Mucosa of descending colon (tissue), 3 donors: ENCODE measurements around the gene SATL1. TPM values are rescaled to one million over a fixed set of nuclear protein-coding genes. Genes with fewer than 3 reads are reported as not detected.

ENCODE experiments used
- ATAC-seq: fragments of 200-7000 bp; cut with Tn5 transposase; one replicate; pipeline ENCODE4 v1.9.1; 2020; ENCODE audit warnings: mild to moderate bottlenecking, moderate library complexity
- DNase-seq, 3 donors: peaks; one replicate each; pipeline ENCODE4 v3.0.0-alpha.2; 2020
- H3K36me3 ChIP-seq: fragments of 200-600 bp; one replicate; pipeline ENCODE4 v1.8.0; 2021; ENCODE audit warnings: low read depth, mild to moderate bottlenecking
- H3K4me1 ChIP-seq: fragments of 200-600 bp; one replicate; pipeline ENCODE4 v1.8.0; 2021; ENCODE audit warnings: low read depth, mild to moderate bottlenecking
- H3K4me3 ChIP-seq: fragments of 200-600 bp; one replicate; pipeline ENCODE4 v1.8.0; 2021; ENCODE audit warnings: mild to moderate bottlenecking
- H3K9me3 ChIP-seq: fragments of 200-600 bp; one replicate; pipeline ENCODE4 v1.8.0; 2021; ENCODE audit warnings: mild to moderate bottlenecking
- intact Hi-C, 2 donors: fragments of 100-400 bp; cut with DNase I in 1 of 2; cut with micrococcal nuclease in 1 of 2; formaldehyde crosslinking; loops; one replicate each; pipeline versions ENCODE4 v1.11.0 to v1.11.1; 2022; cut with DNase I, micrococcal nuclease
- total RNA-seq, 3 donors: library from RNA; stranded (reverse); fragmentation: NEBNext Ultra II Directional in 2 of 3; extraction: Animal tissue kit (Norgen Biotek cat#: 25700) in 2 of 3; gene quantifications; one replicate each; pipeline versions ENCODE4 v1.2.1 to v1.2.4, GENCODE V29; 2021 to 2023
- TF ChIP-seq, protein P1 (sequence below): fragments of 200-600 bp; IDR thresholded peaks from one replicate; pipeline ENCODE4 v1.8.0; 2022; ENCODE audit warnings: antibody characterized with exemption, mild to moderate bottlenecking
- donor health status: DM: no; HTN: no; CAD: no; lungs with moderate emphysema.
- donor health status: DM: no; HTN: no; CAD: no.
- donor health status: DM: no; HTN: yes; CAD: no.

The SATL1 gene
- total RNA-seq, 3 donors from 2014 or later, result 0.19 TPM; not detected in 2

DNA sequence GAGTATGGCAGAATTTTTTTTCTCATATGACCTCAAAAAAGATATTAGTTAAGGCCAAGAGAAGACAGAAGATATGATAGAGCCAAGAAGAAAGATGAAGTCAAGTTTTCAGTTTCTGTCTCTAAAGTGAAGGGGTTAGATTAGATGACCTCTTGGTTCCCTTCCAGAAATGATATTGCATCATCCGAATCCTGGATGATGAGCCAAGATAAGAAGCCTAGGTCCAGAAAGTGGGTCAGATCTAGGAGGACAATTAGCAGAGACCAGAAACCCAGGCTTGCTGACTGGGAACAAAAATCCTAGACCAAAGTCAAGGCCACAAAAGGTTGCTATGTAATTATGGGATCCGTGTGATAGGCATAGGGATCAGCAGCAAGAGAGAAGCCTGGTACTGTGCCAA lies 20.2 kb downstream of the SATL1 start:
- ATAC-seq, result no peak

DNA sequence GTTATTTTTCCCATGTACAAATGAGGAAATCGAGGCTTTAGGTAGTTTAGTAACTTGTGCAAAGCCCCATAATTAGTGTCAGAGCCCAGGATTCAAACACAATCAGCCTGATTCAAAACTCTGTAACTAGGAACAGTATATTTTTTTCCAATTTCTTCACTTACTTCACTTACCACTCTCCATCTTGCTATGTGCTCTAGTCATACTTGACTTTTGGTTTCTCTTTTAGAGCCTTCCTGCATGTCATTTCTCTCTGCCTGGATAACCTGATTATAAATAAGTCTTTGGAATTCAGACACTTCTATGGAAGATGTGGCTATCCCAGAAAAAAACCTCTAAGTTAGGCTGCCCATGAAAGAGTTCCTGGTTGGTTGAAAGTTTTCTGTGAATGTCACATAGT lies 22.2 kb downstream of the SATL1 start:
- ATAC-seq (no peak), DNase-seq (no peak)
- Histone ChIP-seq H3K4me3 (no peak overlapping the region), H3K9me3 (no peaks in the 10 kb centered on the region), H3K4me1 (no peaks in the 10 kb centered on the region), H3K36me3 (no peaks in the 10 kb centered on the region)
- TF ChIP-seq, protein P1, sequence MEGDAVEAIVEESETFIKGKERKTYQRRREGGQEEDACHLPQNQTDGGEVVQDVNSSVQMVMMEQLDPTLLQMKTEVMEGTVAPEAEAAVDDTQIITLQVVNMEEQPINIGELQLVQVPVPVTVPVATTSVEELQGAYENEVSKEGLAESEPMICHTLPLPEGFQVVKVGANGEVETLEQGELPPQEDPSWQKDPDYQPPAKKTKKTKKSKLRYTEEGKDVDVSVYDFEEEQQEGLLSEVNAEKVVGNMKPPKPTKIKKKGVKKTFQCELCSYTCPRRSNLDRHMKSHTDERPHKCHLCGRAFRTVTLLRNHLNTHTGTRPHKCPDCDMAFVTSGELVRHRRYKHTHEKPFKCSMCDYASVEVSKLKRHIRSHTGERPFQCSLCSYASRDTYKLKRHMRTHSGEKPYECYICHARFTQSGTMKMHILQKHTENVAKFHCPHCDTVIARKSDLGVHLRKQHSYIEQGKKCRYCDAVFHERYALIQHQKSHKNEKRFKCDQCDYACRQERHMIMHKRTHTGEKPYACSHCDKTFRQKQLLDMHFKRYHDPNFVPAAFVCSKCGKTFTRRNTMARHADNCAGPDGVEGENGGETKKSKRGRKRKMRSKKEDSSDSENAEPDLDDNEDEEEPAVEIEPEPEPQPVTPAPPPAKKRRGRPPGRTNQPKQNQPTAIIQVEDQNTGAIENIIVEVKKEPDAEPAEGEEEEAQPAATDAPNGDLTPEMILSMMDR, result no peak
- intact Hi-C loops, result no loop called here

More for the DNA sequence above, 20.2 kb downstream of the SATL1 start:
- no peaks in the 10 kb centered on the region for H3K4me1 ChIP-seq
- H3K9me3 ChIP-seq, result no peaks in the 10 kb centered on the region
- DNase-seq, result no peak
- intact Hi-C loops, result no loop called here
- H3K36me3 ChIP-seq, result no peaks in the 10 kb centered on the region
- TF ChIP-seq, protein P1, result no peak
- no peak overlapping the region for H3K4me3 ChIP-seq

DNA sequence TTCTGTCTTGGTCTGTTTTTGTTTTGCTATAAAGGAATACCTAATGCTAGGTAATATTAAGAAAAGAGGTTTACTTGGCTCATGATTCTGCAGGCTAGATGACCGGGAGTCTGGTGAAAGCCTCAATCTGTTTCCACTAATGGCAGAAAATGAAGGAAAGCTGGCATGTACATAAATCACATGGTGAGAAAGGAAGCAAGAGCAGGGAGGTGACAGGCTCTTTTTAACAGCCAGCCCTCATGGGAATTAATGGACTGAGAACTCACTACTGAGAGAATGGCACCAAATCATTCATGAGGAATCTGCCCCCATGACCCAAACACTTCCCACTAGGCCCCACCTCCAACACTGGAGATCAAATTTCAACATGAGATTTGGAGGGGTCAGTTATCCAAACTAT lies 27.6 kb downstream of the SATL1 start:
- DNase-seq, result no peak
- no peak overlapping the region for H3K4me3 ChIP-seq
- intact Hi-C loops, result no loop called here
- H3K9me3 ChIP-seq, result no peaks in the 10 kb centered on the region
- H3K36me3 ChIP-seq, result no peaks in the 10 kb centered on the region
- TF ChIP-seq, protein P1, result no peak
- no peak for ATAC-seq
- no peaks in the 10 kb centered on the region for H3K4me1 ChIP-seq

DNA sequence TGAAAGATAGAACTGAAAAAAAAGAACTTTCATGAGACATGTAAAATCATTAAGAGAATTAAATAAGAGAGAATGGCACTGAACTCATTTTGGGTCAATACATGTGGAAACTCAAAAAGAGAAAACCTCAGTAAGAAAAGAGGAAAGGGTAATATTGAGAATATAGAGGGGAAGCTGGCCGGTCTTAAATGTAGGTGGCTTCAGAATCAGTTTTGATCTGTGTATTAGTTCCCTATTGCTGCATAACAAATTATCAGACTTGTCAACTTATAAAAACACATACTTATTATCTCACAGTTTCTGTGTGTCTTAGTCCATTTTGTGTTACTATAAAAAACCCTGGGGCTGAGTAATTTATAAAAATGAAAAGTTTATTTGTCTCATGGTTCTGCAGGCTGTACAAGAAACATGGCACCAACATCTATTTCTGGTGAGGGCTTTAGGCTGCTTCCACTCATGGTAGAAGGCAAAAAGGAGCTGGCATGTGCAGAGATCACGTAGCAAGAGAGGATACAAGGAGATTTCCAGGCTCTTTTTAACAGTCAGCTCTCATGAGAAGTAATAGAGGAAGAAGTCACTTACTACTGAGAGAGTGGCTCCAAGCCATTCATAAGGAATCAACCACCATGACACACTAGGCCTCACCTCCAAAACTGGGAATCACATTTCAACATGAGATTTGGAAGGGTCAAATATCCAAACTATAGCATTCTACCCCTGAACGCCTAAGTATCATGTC lies 29.6 kb downstream of the SATL1 start:
- no peaks in the 10 kb centered on the region for H3K36me3 ChIP-seq
- H3K9me3 ChIP-seq, result no peaks in the 10 kb centered on the region
- no peak overlapping the region for H3K4me3 ChIP-seq
- TF ChIP-seq, protein P1, result no peak
- H3K4me1 ChIP-seq, result no peaks in the 10 kb centered on the region
- ATAC-seq (no peak), DNase-seq (no peak)
- intact Hi-C loops, result no loop called here

DNA sequence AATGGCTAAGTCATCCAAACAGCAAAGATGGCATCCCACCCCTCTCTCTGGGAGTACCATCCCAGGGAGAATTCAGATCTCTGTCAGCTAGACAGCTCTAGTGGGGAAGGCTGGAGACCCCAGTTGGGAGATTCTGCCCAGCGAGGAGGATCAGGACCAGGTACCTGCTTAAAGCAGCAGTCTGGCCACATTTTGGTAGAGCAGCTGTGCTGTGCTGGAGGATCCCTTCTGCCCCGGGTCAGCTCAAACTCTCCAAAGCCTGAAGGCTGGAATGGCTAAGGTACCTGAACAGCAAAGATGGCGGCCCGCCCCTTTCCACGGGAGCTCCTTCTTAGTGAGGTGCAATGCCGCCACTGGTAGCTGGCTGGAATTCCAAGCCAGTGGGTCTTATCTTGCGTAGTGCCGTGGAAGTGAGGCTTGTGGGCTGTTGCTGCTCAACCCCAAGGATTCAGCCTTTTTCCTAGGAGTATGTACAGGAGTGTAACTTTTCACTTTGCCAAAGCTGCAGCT lies 40.1 kb downstream of the SATL1 start:
- no peak for DNase-seq
- TF ChIP-seq, protein P1, result no peak
- H3K4me1 ChIP-seq, result no peaks in the 10 kb centered on the region
- intact Hi-C loops, result no loop called here
- H3K9me3 ChIP-seq, result no peaks in the 10 kb centered on the region
- no peak for ATAC-seq
- H3K4me3 ChIP-seq, result no peak overlapping the region
- H3K36me3 ChIP-seq, result no peaks in the 10 kb centered on the region
